ENCODE data around the gene PRSS38. TPM values are rescaled to one million over a fixed set of nuclear protein-coding genes. Genes with fewer than 3 reads are reported as not detected.

Gene PRSS38
- total RNA-seq, 6 experiments from 2014 or later = not detected

- Mint-ChIP-seq H3K36me3 (ENCODE audit: low read depth) (peaks cover 4% of the 10 kb centered on the region), H3K9me3 (no peaks in the 10 kb centered on the region), H3K4me3 (peak overlapping the region; percentile 61), H3K27ac (peak overlapping the region; percentile 95), H3K27me3 (ENCODE audit: insufficient read depth) (no peaks in the 10 kb centered on the region), H3K4me1 (ENCODE audit: low read depth) (peaks cover 62% of the 10 kb centered on the region)
- TF ChIP-seq CTCF (IDR thresholded peaks at IDR 0.05) = no peak
- DNase-seq = peak; percentile 84
These were observed 39.1 kb upstream of the PRSS38 start for GRCh38 chr1:227776331-227776771.

DNA sequence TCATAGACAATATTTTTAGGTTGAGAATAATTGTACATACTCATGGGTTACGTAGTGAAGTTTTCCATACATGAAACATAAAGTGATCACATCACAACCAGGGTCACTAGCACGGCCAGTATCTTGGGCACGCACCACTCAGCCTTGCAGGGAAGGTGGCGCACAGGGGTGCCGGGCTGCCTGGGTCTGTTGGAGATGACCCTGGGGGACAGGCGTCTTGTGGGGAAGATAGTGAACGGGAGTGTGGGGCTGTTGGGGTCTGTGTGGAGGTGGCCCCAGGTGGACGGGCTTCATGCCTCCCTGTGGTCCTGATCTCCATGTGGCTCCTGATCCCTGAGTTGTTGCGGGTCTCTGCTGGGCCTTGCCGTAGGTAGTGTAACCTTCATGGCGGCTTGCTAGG is 38.3 kb upstream of the PRSS38 start:
- no peaks in the 10 kb centered on the region for H3K27me3 Mint-ChIP-seq (ENCODE audit: insufficient read depth)
- H3K27ac Mint-ChIP-seq = peak overlapping the region; percentile 46; the same call in 1 of the 2 replicates
- no peak for DNase-seq
- H3K36me3 Mint-ChIP-seq (ENCODE audit: low read depth) = peaks cover 4% of the 10 kb centered on the region
- no peak for TF ChIP-seq CTCF (IDR thresholded peaks at IDR 0.05)
- no peak overlapping the region for H3K4me3 Mint-ChIP-seq
- peaks cover 62% of the 10 kb centered on the region for H3K4me1 Mint-ChIP-seq (ENCODE audit: low read depth)
- H3K9me3 Mint-ChIP-seq = no peaks in the 10 kb centered on the region

DNA sequence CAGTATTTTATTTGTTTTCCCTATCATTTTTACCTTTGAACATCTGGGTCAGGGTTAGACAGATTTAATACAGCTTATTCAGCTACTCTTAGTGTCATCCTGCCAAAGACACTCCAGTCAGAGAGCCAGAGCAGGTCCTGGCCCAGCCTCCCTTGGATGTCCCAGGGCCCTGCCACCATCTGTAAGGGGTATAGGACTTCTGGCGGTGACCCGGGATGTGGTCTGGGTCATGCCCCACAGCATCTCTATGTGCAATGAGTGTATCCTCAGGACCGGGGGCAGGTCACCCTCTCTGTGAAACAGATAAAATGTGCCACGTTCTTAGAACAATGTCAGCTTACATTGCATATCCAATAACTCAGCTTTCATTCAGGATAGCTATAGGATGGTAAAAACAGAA is 37.8 kb upstream of the PRSS38 start:
- Mint-ChIP-seq H3K27me3 (ENCODE audit: insufficient read depth) (no peaks in the 10 kb centered on the region), H3K9me3 (no peaks in the 10 kb centered on the region), H3K36me3 (ENCODE audit: low read depth) (peaks cover 4% of the 10 kb centered on the region), H3K4me1 (ENCODE audit: low read depth) (peaks cover 62% of the 10 kb centered on the region), H3K4me3 (no peak overlapping the region), H3K27ac (peak overlapping the region; percentile 29; the same call in 1 of the 2 replicates)
- no peak for DNase-seq
- no peak for TF ChIP-seq CTCF (IDR thresholded peaks at IDR 0.05)

- H3K4me1 Mint-ChIP-seq (ENCODE audit: low read depth) = peaks cover 62% of the 10 kb centered on the region
- no peak overlapping the region for H3K4me3 Mint-ChIP-seq
- H3K9me3 Mint-ChIP-seq = no peaks in the 10 kb centered on the region
- DNase-seq = peak; percentile 63
- H3K27me3 Mint-ChIP-seq (ENCODE audit: insufficient read depth) = no peaks in the 10 kb centered on the region
- peak overlapping the region; percentile 70 for H3K27ac Mint-ChIP-seq
- TF ChIP-seq CTCF (IDR thresholded peaks at IDR 0.05) = no peak
- H3K36me3 Mint-ChIP-seq (ENCODE audit: low read depth) = peaks cover 6% of the 10 kb centered on the region
These were observed 37.0 kb upstream of the PRSS38 start for GRCh38 chr1:227778401-227778947.

DNA sequence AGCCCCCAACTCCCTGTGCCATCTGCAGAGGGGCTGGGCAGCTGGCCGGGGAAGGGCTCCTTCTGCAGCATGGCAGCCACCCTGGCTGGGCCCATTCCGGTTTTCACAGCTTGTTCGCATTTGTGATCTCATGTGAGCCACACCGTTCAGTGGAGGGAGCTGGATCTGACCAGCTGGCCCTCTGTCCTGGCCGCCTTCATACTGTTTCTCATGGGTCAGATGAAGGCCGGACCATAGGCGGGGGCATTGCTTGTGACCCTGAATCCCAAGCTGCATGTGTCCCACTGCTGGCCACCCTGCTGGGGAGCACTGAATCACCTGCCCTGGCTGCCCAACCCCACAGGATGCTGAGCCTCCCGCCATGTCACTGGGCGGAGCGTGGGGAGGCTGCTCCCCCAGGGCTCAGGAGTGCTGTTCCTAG is 36.4 kb upstream of the PRSS38 start:
- H3K4me1 Mint-ChIP-seq (ENCODE audit: low read depth) = peaks cover 60% of the 10 kb centered on the region
- H3K9me3 Mint-ChIP-seq = no peaks in the 10 kb centered on the region
- no peak for TF ChIP-seq CTCF (IDR thresholded peaks at IDR 0.05)
- H3K4me3 Mint-ChIP-seq = no peak overlapping the region
- H3K27me3 Mint-ChIP-seq (ENCODE audit: insufficient read depth) = no peaks in the 10 kb centered on the region
- no peak for DNase-seq
- peak overlapping the region; percentile 70 for H3K27ac Mint-ChIP-seq
- peaks cover 6% of the 10 kb centered on the region for H3K36me3 Mint-ChIP-seq (ENCODE audit: low read depth)
